Spleen (tissue), 11 donors: Measurements from ENCODE around the gene DSCAML1. TPM values are rescaled to one million over a fixed set of nuclear protein-coding genes. Genes with fewer than 3 reads are reported as not detected.

Source experiments
- DNase-seq: peaks from one replicate; pipeline ENCODE4 v3.0.0-alpha.2; 2020
- H3K27ac ChIP-seq, 8 donors: fragments of 200-600 bp; sonication (generic) in 7 of 8; 1 replicate in 4 of 8; 2 replicates in 4 of 8; pipeline versions ENCODE4 v1.5.0 to v1.8.0; 2016 to 2021; ENCODE audit warnings: inconsistent platforms in 4 of 8, mild to moderate bottlenecking in 4 of 8, moderate library complexity in 1 of 8
- H3K27me3 ChIP-seq, 7 donors: fragments of 200-600 bp; sonication (generic) in 6 of 7; replicated peaks in 1 of 7; 1 replicate in 4 of 7; 2 replicates in 3 of 7; pipeline versions ENCODE4 v1.5.0 to v1.8.0; 2016 to 2021; ENCODE audit warnings: inconsistent platforms in 3 of 7, mild to moderate bottlenecking in 1 of 7
- H3K36me3 ChIP-seq, 6 donors: fragments of 200-600 bp; sonication (generic) in 5 of 6; 1 replicate in 4 of 6; 2 replicates in 2 of 6; pipeline versions ENCODE4 v1.5.0 to v1.8.0; 2016 to 2021; ENCODE audit warnings: inconsistent platforms in 2 of 6
- H3K4me1 ChIP-seq, 6 donors: fragments of 200-600 bp; sonication (generic) in 5 of 6; 1 replicate in 3 of 6; 2 replicates in 3 of 6; pipeline versions ENCODE4 v1.5.0 to v1.8.0; 2016 to 2021; ENCODE audit warnings: inconsistent platforms in 3 of 6
- H3K4me3 ChIP-seq, 8 donors: fragments of 200-600 bp; sonication (generic) in 7 of 8; 1 replicate in 4 of 8; 2 replicates in 4 of 8; pipeline versions ENCODE4 v1.5.0 to v1.8.0; 2016 to 2021; ENCODE audit warnings: inconsistent platforms in 4 of 8, mild to moderate bottlenecking in 4 of 8, moderate library complexity in 2 of 8
- H3K9me3 ChIP-seq, 8 donors: fragments of 200-600 bp; sonication (generic) in 7 of 8; 1 replicate in 4 of 8; 2 replicates in 4 of 8; pipeline versions ENCODE4 v1.5.0 to v1.8.0; 2016 to 2021; ENCODE audit warnings: inconsistent platforms in 4 of 8
- POLR2A ChIP-seq, 3 donors: fragments of 450-650 bp; IDR thresholded peaks; one replicate each; pipeline ENCODE4 v1.5.1; 2017; ENCODE audit warnings: antibody characterized with exemption in 3 of 3, mild to moderate bottlenecking in 1 of 3
- POLR2AphosphoS5 ChIP-seq, 3 donors: sonication (generic); formaldehyde crosslinking; IDR thresholded peaks; one replicate each; pipeline ENCODE4 v1.5.1; 2017; ENCODE audit warnings: antibody characterized with exemption in 3 of 3
- WGBS, 5 donors: extraction: QIAGEN DNeasy Blood & Tissue Kit in 3 of 5; methylation state at CpG; one replicate each; pipeline versions ENCODE4 v1.1.5 to v1.1.7; 2013 to 2018; 5-methylcytosine and 5-hydroxymethylcytosine counted together
- intact Hi-C: fragments of 100-400 bp; cut with DNase I; formaldehyde crosslinking; loops from one replicate; pipeline ENCODE4 v1.15.0; 2023; ENCODE audit warnings: low total_unique reads
- polyA plus RNA-seq, 3 donors: library from polyadenylated mRNA; stranded (reverse); fragments of 200-250 nt; gene quantifications; one replicate each; pipeline ENCODE4 v1.2.1, GENCODE V29; 2013
- total RNA-seq, 7 donors: library from RNA; depleted of rRNA in 3 of 7; stranded (reverse); fragments of >200 nt in 3 of 7; fragmentation: NEBNext Ultra II Directional in 4 of 7; extraction: Animal tissue kit (Norgen Biotek cat#: 25700) in 4 of 7; gene quantifications; one replicate each; pipeline versions ENCODE4 v1.1.0 to v1.2.1, GENCODE V29; 2016 to 2021
- TF ChIP-seq, protein P1 (sequence below), 11 experiments: fragments of 200-600 bp in 7 of 11; fragments of 450-650 bp in 4 of 11; sonication (generic) in 4 of 11; IDR thresholded peaks in 8 of 11; conservative IDR thresholded peaks in 3 of 11; 1 replicate in 7 of 11; 2 replicates in 4 of 11; pipeline versions ENCODE4 v1.4.0 to v1.8.0; 2016 to 2021; ENCODE audit warnings: antibody characterized with exemption in 11 of 11, inconsistent platforms in 4 of 11, mild to moderate bottlenecking in 1 of 11
- donor health status: healthy with polysubstance abuse.
- donor health status: DM: no; HTN: no; CAD: no; lungs with moderate emphysema.
- donor health status: DM: no; HTN: no; CAD: no.
- donor health status: Bipolar disorder and iron deficiency.
- donor health status: healthy.
- donor health status: DM: no; HTN: no; CAD: no.
- donor health status: DM: yes; HTN: yes; CAD: no.

DSCAML1 gene
- total and polyA plus RNA-seq, 10 donors = 0.07 to 10.7 (median 2.3) TPM

DNA sequence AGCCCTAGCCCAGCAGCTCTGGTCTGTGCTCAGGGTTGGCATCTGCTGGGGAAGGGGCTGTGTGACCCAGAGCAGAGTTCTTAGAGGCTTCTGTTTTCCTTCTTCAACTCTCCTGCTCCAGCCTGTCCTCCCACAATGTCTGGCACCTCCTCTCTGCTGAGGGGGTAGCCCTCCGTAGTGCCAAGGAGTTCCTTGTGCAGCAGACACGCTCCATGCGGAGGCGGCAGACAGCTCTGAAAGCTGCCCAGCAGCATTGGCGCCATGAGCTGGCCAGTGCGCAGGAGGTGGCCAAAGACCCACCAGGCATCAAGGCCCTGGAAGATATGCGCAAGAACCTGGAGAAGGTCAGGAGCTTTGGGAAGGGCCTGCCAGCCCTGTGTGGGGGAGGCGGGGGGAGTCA, 400.0 kb downstream of the DSCAML1 start:
- H3K27me3 ChIP-seq = no peaks in the 10 kb centered on the region
- intact Hi-C loops = no loop called here
- DNase-seq = no peak
- no peak overlapping the region for H3K4me3 ChIP-seq
- peaks cover 2 to 82% (median 69%) of the 10 kb centered on the region in 6 donors for H3K36me3 ChIP-seq
- TF ChIP-seq POLR2A (IDR thresholded peaks at IDR 0.05) = no peak
- TF ChIP-seq, protein P1, sequence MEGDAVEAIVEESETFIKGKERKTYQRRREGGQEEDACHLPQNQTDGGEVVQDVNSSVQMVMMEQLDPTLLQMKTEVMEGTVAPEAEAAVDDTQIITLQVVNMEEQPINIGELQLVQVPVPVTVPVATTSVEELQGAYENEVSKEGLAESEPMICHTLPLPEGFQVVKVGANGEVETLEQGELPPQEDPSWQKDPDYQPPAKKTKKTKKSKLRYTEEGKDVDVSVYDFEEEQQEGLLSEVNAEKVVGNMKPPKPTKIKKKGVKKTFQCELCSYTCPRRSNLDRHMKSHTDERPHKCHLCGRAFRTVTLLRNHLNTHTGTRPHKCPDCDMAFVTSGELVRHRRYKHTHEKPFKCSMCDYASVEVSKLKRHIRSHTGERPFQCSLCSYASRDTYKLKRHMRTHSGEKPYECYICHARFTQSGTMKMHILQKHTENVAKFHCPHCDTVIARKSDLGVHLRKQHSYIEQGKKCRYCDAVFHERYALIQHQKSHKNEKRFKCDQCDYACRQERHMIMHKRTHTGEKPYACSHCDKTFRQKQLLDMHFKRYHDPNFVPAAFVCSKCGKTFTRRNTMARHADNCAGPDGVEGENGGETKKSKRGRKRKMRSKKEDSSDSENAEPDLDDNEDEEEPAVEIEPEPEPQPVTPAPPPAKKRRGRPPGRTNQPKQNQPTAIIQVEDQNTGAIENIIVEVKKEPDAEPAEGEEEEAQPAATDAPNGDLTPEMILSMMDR (IDR thresholded peaks at IDR 0.05 in 8 of 11, conservative IDR thresholded peaks at IDR 0.05 in 3 of 11) = no peak
- no peak for TF ChIP-seq POLR2AphosphoS5 (IDR thresholded peaks at IDR 0.05)
- peaks cover 0 to 28% (median 22%) of the 10 kb centered on the region in 8 donors for H3K9me3 ChIP-seq
- H3K4me1 ChIP-seq = no peaks in the 10 kb centered on the region
- no peak overlapping the region for H3K27ac ChIP-seq
- WGBS, 5 donors = 98 to 99% (median 99%) methylated on average over 8 of the region's 8 CpGs

DNA sequence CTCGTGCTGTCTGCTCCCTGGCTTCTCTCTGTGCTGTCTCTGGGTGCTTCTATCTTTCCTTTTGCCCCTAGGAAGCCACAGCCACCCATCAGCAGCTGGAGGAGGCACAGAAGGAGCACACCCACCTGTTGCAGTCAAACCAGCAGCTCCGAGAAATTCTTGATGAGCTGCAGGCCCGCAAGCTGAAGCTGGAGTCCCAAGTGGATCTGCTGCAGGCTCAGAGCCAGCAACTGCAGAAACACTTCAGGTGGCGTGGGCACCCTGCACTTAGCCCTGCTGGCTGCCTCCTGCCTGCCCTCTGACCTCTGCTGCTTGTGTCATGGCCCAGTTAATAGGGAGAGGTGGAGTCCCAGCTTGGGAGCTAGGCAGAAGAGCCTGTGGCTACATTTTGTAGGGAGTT, 401.5 kb downstream of the DSCAML1 start:
- peak; percentile 55 for DNase-seq
- TF ChIP-seq POLR2A (IDR thresholded peaks at IDR 0.05) (no peak), POLR2AphosphoS5 (IDR thresholded peaks at IDR 0.05) (no peak)
- TF ChIP-seq, protein P1 (IDR thresholded peaks at IDR 0.05 in 8 of 11, conservative IDR thresholded peaks at IDR 0.05 in 3 of 11) = no peak
- Histone ChIP-seq H3K4me3 (no peak overlapping the region), H3K27ac (no peak overlapping the region), H3K9me3 (peaks cover 0 to 28% (median 22%) of the 10 kb centered on the region in 8 donors), H3K4me1 (no peaks in the 10 kb centered on the region), H3K27me3 (no peaks in the 10 kb centered on the region), H3K36me3 (peaks cover 2 to 91% (median 84%) of the 10 kb centered on the region in 6 donors)
- 88 to 97% (median 92%) methylated on average over 4 of the region's 4 CpGs for WGBS, 5 donors
- intact Hi-C loops = no loop called here

DNA sequence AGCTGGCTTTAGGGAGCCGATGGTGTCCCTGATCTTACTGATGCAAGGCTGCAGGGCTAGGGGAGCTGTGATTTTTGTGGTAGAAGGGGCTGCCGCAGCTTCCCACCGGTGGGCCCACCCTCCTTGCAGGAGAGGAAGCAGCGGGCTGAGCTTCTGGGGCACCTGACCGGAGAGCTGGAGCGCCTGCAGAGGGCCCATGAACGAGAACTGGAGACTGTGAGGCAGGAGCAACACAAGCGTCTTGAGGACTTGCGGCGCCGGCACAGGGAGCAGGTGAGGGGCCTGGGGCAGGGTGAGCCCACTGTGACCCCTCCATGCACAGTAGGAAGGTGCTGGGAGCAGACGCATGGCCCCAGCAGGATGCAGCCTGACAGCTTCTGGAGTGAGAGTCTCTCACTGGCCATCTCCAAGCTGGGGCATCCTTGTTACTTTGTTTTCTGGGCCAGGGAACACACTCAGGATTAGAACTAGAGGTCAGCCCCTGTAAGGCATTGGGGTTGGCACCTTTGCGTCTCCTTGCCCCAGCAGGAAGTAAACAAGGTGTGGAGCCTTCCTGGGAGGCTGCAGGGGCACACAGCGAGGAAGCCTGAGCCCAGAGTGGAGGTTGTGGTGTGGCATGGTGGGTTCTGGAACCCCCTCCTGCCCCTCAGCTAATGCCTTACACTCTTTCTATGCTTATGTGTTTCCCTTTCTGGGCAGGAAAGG, 402.6 kb downstream of the DSCAML1 start:
- WGBS, 5 donors = 94 to 97% (median 95%) methylated on average over 13 to 14 of the region's 14 CpGs
- TF ChIP-seq POLR2AphosphoS5 (IDR thresholded peaks at IDR 0.05) (no peak), POLR2A (IDR thresholded peaks at IDR 0.05) (no peak)
- TF ChIP-seq, protein P1 (IDR thresholded peaks at IDR 0.05 in 8 of 11, conservative IDR thresholded peaks at IDR 0.05 in 3 of 11) = no peak

DNA sequence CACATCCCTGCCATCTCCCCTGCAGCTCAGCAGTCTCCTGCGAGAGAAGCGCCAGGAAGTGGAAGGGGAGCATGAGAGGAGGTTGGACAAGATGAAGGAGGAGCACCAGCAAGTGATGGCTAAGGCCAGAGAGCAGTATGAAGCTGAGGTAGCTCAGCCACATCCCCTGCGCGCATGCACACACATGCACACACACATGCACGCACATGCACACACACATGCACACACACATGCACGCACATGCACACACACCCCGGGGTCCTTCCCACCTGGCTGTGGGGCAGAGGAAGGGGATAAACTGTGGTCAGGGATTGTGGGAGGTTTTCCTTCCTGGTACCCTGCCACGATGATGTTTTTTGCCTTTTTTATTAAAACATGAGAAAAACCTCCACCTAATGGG, 404.0 kb downstream of the DSCAML1 start:
- H3K4me1 ChIP-seq = no peaks in the 10 kb centered on the region
- TF ChIP-seq, protein P1 (IDR thresholded peaks at IDR 0.05 in 8 of 11, conservative IDR thresholded peaks at IDR 0.05 in 3 of 11) = no peak
- TF ChIP-seq POLR2AphosphoS5 (IDR thresholded peaks at IDR 0.05) (no peak), POLR2A (IDR thresholded peaks at IDR 0.05) (no peak)
- H3K27ac ChIP-seq = no peak overlapping the region
- no peak overlapping the region for H3K4me3 ChIP-seq
- intact Hi-C loops = no loop called here
- H3K27me3 ChIP-seq = no peaks in the 10 kb centered on the region
- 87 to 93% (median 90%) methylated on average over 8 of the region's 8 CpGs for WGBS, 5 donors
- H3K36me3 ChIP-seq = peaks cover 2 to 100% (median 84%) of the 10 kb centered on the region in 6 donors
- peak; percentile 55 for DNase-seq
- peaks cover 0 to 14% (median 10%) of the 10 kb centered on the region in 8 donors for H3K9me3 ChIP-seq

More for the DNA sequence above, 402.6 kb downstream of the DSCAML1 start:
- Histone ChIP-seq H3K4me1 (no peaks in the 10 kb centered on the region), H3K27ac (no peak overlapping the region), H3K36me3 (peaks cover 2 to 100% (median 88%) of the 10 kb centered on the region in 6 donors), H3K4me3 (no peak overlapping the region), H3K9me3 (peaks cover 0 to 28% (median 22%) of the 10 kb centered on the region in 8 donors), H3K27me3 (no peaks in the 10 kb centered on the region)
- intact Hi-C loops = no loop called here
- peak; percentile 57 for DNase-seq
